Stomach (tissue), 4 donors: ENCODE measurements around the gene LRCH1.

Experiments
- CTCF ChIP-seq, 7 experiments: fragments of 450-650 bp in 4 of 7; fragments of 200-600 bp in 3 of 7; sonication (generic) in 3 of 7; IDR thresholded peaks; one replicate each; pipeline ENCODE4 v1.5.1; 2016 to 2019; ENCODE audit warnings: antibody characterized with exemption in 7 of 7, control low read depth in 2 of 7, mild to moderate bottlenecking in 1 of 7
- POLR2A ChIP-seq, 4 donors: fragments of 450-650 bp; IDR thresholded peaks; one replicate each; pipeline ENCODE4 v1.6.1; 2016; ENCODE audit warnings: antibody characterized with exemption in 4 of 4, control low read depth in 2 of 4, mild to moderate bottlenecking in 1 of 4, moderate library complexity in 1 of 4

- TF ChIP-seq CTCF (IDR thresholded peaks at IDR 0.05) (no peak), POLR2A (IDR thresholded peaks at IDR 0.05) (no peak)
Observed at GRCh38 chr13:46536341-46536740, 16.6 kb upstream of the LRCH1 start.
